GM19328 (cell line): ENCODE data around the gene CHRDL2.

ENCODE experiments used
- ATAC-seq: cut with Tn5 transposase; IDR thresholded peaks from one replicate; pipeline ENCODE4 v1.9.1; 2021; ENCODE audit warnings: mild to moderate bottlenecking, moderate library complexity; ENCODE audit not compliant: unreplicated experiment

Gene CHRDL2

GRCh38 chr11:74685905-74686304, 45.3 kb downstream of the CHRDL2 start:
- no peak for ATAC-seq

DNA sequence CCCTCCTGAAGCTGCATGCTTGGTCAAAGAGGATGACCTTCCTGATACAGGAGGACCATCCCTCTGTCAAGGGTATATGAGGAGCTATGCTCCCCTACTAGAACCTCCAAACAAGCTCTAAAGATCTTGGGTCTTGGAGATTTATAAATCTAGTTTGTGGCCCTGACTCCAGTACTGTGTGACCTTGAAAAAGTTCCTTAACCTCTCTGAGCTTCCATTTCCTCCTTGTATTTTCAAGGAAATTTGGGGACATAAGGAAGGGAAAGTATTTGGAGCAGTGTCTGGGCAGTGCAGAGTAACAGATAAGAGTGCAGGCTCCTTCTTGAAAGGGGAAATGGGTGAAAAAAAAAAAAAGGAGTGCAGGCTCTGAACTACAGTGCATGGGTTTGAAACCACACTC, 45.9 kb downstream of the CHRDL2 start:
- ATAC-seq: no peak

DNA sequence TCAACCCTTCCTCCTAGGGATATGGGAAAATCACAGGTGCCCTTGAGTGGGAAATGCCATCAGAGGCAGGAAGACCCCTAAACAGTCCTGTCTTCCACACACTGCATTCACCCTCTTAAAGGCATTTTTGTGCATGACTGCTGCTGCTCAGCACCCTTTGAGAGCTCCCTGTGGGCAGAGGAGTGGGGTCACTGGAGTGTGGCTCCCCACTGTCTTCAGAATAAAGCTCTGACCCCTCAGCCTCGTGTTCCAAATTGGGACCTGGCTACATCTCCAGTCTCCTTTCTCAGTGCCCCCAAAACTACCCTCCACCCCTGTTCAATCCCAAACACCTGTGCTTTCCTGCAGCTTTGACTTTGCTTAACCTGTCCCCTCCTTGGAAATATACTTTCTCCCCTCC, 46.6 kb downstream of the CHRDL2 start:
- no peak for ATAC-seq

DNA sequence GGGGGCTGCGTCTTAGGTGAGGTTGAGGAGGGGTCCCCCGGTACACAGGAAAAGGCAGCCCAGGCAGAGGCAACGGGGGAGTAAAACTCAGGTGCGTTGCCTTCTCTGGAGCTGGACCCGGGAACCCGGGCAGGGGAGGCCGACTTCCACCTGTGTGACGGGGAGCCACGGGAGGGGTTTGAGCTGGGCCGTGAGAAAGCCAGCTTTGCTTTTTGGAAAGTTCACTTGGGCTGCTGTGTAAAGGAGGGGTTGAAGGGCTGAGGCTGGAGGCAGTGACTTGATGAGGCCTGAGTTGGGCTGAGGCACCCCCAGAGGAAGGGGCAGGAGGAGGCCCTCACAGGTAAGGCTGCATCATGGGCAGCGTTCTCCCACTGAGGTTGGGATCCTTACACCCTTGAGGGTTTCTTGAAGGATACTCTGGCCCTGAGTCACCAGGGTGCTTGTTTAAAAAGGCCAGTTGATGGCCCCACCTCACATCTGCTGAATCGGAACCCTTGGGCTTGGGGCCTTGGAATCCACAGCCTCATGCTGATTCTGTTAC, 47.2 kb downstream of the CHRDL2 start:
- no peak for ATAC-seq

GRCh38 chr11:74683279-74683871, 47.9 kb downstream of the CHRDL2 start:
- ATAC-seq: no peak

GRCh38 chr11:74682731-74683278, 48.4 kb downstream of the CHRDL2 start:
- no peak for ATAC-seq

- ATAC-seq: no peak
Measured at GRCh38 chr11:74681686-74682651, 49.3 kb downstream of the CHRDL2 start.

GRCh38 chr11:74680703-74681531, 50.3 kb downstream of the CHRDL2 start:
- no peak for ATAC-seq

DNA sequence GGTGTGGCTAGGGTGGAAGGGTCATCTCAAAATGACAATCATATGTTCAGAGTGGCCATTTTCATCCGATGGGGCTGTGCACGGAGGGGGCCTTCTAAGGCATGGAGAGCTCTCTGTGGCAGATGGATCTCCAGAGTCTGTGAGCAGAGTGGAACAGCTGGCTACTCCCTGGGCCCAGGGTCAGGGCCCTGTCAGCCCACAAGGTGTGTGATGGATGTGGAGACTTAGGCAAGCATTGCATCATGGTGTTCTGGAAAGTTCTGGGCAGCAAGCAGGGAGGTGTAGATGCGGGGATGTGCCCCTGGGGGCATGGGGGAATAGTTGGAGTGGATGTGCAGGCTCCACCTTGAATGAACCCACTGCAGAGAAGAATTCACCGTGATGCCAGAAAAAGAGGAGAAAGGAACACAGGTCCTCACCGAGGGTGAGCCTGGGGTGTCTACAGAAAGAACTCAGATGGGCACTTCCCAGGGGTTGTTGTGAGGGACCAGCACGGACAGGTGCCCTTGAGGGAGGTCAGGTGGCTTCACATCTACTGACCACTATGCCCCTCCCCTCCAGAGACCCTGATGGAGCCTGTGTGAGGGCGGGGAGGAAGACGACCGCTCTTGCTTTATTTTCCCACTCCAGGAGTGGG, 51.1 kb downstream of the CHRDL2 start:
- ATAC-seq: no peak

GRCh38 chr11:74679513-74679865, 51.7 kb downstream of the CHRDL2 start:
- ATAC-seq: no peak

- ATAC-seq: no peak
Measured at GRCh38 chr11:74678591-74679512, 52.4 kb downstream of the CHRDL2 start.

- no peak for ATAC-seq
Measured at GRCh38 chr11:74678041-74678440, 53.2 kb downstream of the CHRDL2 start.

- no peak for ATAC-seq
Measured at GRCh38 chr11:74677131-74677530, 54.1 kb downstream of the CHRDL2 start.

DNA sequence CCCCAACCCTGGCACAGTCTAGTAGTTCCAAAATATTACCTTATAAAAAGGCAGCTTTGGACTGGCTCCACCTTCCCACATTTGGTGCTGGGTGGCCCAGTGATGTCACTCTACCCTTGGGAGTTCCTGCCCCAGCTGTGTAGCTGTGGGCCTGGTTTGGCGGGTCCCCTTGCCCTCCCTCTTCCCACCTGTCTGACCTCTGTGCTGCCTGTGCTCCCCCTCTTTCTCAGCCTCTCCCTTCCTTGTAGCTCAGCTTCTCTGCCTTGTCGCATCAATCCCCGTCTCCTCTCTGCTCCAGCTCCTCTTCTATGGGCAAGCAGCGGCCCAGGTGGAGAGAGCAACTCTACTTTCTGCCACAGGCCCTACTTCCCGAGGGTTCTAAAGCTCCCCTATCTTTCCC, 54.6 kb downstream of the CHRDL2 start:
- ATAC-seq: no peak

- no peak for ATAC-seq
Measured at GRCh38 chr11:74675761-74676160, 55.5 kb downstream of the CHRDL2 start.

GRCh38 chr11:74673693-74674360, 57.4 kb downstream of the CHRDL2 start:
- ATAC-seq: no peak

DNA sequence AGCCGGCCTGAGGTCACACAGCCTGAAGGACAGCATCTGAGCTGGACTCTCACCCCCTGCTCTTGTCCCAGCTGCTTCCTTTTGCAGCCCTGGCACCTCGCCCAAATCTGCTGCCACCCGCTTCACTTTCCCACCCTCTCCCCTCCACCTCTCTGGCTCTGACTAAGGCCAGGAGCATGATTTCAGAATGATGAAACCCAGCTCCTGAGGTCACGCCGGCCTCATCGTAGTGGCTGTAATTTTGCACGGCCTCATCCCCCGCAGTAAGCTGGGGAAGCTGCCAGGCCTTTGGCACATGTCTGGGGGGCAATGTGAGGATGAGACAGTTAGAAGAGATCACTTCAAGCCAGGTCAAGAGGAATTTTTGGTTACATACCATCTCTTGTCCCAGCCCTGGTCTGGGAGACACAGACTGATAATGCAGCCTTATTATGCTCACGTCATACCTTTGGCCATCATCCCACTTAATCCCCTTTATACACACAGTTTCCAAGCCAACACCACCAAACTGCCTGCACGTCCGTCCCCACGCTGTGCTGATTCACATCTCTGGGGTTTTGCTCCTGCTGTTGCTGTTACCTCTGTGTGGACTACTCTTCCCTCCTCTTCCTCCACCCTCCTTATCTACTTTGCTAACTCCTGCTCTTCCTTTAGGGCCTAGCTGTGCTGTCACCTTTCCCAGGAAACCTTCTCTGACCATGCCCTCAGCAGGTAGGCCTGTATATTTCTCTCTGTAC, 58.1 kb downstream of the CHRDL2 start:
- no peak for ATAC-seq

DNA sequence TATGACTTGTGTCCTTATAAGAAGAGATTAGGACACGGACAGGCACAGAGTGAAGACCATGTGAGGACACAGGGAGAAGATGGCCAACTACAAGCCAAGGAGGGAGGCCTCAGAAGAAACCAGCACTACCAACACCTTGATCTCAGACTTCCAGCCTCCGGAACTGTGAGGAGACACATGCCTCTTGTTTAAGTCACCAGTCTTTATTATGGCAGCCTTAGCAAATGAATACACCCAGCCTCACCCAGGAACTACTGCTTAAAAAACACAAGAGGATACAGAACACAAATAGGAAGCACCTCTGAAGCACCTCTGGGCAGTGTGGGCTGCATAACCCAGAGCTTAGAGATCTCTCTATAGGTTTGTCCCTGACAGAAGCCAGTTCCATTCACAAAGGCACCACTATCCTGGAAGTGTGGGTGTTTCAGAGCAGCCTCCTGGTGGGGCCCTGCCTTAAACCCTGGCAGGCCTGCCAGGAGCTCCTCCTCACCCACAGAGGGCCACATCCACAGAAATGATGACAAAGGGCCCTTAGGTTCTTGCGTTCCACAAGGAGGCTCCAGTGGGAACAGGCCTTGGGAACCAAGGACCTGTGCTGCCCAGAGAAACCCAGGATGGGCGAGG, 58.8 kb downstream of the CHRDL2 start:
- ATAC-seq: no peak
